Fibroblast of skin of right quadriceps (primary cell): Measurements from ENCODE around the gene ZNF557.
"Not testable (repeated sequence)": the region's sequence is repeated elsewhere in the genome, so short reads cannot be mapped to it uniquely, and the experiment has no call there.

Experiments
- DNase-seq: peaks from one replicate; pipeline ENCODE4 v3.0.0-alpha.2; 2013

Gene ZNF557

DNA sequence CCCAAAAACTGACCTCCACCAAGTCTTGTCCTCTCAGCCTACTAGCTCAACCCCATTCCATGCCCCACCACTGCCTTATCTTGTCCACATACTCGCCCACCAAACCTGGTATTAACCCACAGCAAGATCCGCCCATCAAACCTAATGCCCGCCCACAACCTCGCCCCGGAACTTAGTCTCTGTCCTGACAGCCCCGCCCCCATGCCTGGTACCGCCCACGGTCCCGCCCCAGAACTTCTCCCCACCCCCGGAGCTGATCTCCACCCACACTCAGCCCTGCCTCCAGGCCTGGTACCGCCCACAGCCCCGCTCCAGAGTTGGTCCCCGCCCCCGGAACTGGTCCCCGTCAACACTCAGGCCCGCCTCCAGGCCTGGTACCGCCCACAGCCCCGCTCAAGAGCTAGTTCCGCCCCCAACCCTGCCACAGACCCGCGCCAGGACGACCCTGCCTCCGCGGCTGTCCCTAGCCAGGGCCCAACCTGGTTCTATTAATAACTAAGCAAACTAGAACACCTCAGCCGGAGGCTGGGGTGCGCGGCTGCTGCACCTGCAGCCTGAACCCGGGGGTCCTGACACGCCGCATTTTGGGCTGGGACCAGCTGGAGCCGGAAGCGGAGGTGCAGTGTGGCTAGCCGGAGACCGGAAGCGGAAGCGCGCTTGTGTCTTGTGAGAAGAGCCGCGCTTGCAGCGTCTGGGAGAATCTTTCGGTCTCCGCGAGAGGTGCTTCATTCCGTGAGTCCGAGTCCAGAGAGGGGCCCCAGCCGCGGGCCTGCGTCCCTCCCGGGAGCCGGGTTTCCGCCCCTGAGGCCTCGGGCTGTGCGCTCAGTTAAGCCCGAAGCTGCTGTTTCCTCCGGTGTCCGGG is at the start of gene ZNF557:
Gene ZNF557, plus strand, starts transcription at position 662 of the 862 bp plus-strand sequence. CDS start 5,372 bp downstream, outside the sequence.
- peak; percentile 95 for DNase-seq

DNA sequence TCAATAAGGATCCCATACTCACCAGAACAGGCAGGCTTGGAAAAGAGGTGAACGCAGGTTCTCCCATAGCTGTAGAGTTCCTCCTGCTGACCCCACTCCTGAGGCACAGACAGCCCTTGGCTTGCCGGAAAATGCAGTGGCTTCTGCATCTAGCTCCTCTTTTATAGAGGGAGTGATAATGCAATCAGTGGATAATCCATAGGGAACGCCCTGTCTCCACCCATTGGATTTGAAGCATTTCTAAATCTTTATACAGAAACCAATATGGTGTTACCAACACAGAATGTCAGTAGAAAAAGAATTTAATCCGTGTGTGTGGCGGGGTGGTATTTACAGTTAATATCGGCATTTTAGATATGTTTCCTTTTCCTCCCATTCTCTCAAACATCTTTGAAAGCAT is 48.2 kb upstream of the ZNF557 start, which contains the start of gene MBD3L2B:
Gene MBD3L2B, minus strand, starts transcription at position 101 of the 400 bp plus-strand sequence. Its CDS starts 34 bp downstream, at position 67.
- DNase-seq, result not testable (repeated sequence)

DNA sequence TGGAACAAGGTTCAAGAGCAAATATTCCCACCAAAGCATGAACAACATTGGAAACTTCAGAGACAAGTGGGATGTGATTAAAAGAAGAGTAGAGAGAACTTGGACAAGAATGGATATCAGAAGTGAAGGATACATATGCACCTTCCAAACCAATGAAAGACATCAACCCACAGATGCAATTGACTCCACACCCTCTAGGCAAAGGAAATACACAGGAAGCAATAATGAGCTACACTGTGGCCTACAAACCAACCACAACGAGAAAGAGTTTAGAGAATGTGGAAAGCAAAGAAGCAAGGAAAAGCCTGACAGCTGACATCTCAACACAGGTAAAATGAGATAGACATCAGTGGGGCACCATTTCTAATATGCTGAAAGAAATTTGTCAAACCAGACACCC is 40.7 kb upstream of the ZNF557 start:
- DNase-seq, result not testable (repeated sequence)

DNA sequence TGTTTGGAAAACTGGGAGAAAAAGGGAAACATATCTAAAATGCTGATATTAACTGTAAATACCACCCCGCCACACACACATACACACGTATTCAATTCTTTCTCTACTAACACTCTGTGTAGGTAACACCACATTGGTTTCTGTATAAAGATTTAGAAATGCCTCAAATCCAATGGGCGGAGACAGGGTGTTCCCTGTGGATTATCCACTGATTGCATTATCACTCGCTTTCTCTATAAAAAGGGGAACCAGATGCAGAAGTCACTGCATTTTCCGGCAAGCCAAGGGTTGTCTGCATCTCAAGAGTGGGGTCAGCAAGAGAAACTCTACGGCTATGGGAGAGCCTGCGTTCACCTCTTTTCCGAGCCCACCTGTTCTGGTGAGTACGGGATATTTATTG is 39.2 kb upstream of the ZNF557 start, which contains the start of gene MBD3L5:
Gene MBD3L5, plus strand, starts transcription at position 301 of the 400 bp plus-strand sequence. Its CDS starts 34 bp downstream, at position 335.
- DNase-seq, result not testable (repeated sequence)

DNA sequence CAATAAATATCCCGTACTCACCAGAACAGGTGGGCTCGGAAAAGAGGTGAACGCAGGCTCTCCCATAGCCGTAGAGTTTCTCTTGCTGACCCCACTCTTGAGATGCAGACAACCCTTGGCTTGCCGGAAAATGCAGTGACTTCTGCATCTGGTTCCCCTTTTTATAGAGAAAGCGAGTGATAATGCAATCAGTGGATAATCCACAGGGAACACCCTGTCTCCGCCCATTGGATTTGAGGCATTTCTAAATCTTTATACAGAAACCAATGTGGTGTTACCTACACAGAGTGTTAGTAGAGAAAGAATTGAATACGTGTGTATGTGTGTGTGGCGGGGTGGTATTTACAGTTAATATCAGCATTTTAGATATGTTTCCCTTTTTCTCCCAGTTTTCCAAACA is 29.4 kb upstream of the ZNF557 start, which contains the start of gene MBD3L4:
Gene MBD3L4, minus strand, starts transcription at position 101 of the 400 bp plus-strand sequence. Its CDS starts 35 bp downstream, at position 66.
- not testable (repeated sequence) for DNase-seq

DNA sequence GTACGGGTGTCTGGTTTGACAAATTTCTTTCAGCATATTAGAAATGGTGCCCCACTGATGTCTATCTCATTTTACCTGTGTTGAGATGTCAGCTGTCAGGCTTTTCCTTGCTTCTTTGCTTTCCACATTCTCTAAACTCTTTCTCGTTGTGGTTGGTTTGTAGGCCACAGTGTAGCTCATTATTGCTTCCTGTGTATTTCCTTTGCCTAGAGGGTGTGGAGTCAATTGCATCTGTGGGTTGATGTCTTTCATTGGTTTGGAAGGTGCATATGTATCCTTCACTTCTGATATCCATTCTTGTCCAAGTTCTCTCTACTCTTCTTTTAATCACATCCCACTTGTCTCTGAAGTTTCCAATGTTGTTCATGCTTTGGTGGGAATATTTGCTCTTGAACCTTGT is 27.9 kb upstream of the ZNF557 start:
- not testable (repeated sequence) for DNase-seq

DNA sequence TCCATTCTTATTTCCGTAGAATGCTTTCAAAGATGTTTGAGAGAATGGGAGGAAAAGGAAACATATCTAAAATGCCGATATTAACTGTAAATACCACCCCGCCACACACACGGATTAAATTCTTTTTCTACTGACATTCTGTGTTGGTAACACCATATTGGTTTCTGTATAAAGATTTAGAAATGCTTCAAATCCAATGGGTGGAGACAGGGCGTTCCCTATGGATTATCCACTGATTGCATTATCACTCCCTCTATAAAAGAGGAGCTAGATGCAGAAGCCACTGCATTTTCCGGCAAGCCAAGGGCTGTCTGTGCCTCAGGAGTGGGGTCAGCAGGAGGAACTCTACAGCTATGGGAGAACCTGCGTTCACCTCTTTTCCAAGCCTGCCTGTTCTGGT is 20.5 kb upstream of the ZNF557 start, which contains the start of gene MBD3L2:
Gene MBD3L2, plus strand, starts transcription at position 301 of the 400 bp plus-strand sequence. Its CDS starts 53 bp downstream, at position 354.
- not testable (repeated sequence) for DNase-seq

DNA sequence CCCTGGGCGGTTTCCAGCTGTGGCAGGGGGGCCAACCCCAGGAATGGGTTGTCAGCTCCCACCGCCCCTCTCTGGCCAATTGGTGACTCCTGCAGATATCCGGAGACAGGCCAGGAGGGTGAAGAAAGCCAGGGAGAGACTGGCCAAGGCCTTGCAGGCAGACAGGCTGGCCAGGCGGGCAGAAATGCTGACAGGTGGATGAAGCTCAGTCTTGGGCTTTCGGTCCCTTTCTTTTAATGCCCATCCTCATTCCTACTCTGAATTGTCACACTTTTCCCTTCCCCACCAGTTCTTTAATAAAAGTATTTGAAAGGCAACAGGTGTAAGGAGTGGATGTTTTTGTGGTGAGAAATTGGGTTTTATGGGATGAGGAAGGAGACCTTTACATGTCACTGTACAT is 18.1 kb upstream of the ZNF557 start:
- DNase-seq, result not testable (repeated sequence)

DNA sequence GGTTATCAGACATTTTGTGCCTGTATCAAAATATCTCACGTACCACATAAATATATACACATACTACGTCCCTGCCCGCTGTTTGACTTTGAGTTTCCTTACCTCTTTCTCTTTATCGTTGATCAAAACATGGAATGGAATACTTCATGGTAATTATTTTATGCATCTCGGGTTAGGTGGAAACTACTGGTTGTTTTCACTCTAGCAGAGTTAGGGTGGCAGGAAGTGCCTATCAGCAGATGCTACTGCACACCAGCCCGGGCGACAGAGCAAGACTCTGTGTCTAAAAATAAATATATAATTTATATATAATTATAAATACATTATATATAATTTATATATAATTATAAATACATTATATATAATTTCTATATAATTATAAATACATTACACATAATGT is 16.6 kb upstream of the ZNF557 start:
- DNase-seq, result not testable (repeated sequence)

DNA sequence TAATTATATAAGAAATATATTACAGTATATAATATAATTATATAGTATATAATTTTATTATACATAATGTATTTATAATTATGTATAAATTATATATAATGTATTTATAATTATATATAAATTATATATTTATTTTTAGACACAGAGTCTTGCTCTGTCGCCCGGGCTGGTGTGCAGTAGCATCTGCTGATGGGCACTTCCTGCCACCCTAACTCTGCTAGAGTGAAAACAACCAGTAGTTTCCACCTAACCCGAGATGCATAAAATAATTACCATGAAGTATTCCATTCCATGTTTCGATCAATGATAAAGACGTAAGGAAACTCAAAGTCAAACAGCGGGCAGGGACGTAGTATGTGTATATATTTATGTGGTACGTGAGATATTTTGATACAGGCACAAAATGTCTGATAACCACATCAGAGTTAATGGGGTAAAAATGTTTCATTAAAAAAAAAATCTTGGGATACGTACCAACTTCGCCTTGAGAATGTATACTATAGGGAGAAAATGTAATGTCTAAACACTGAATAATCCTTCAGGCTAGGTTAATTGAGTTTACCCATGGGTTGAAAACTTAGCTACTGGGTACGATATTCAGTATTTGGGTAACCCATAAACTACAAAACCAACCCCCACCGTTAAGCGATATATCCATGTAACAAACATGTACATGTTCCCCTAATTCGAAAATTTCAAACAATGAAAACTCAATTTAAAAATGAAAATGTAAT is 14.7 kb upstream of the ZNF557 start:
- DNase-seq, result not testable (repeated sequence)

DNA sequence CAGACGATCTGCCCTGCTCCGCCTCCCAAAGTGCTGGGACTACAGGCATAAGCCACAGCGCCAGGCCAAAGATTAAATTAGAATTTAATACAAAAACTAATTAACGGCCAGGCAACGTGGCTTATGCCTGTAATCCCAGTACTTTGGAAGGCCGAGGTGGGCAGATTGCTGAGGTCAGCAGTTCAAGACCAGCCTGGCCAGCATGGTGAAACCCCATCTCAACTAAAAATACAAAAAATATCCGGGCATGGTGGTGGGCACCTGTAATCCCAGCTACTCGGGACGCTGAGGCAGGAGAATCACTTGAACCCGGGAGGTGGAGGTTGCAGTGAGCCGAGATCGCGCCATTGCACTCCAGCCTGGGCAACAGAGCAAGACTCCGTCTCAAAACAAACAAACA is 13.8 kb upstream of the ZNF557 start:
- DNase-seq, result not testable (repeated sequence)

DNA sequence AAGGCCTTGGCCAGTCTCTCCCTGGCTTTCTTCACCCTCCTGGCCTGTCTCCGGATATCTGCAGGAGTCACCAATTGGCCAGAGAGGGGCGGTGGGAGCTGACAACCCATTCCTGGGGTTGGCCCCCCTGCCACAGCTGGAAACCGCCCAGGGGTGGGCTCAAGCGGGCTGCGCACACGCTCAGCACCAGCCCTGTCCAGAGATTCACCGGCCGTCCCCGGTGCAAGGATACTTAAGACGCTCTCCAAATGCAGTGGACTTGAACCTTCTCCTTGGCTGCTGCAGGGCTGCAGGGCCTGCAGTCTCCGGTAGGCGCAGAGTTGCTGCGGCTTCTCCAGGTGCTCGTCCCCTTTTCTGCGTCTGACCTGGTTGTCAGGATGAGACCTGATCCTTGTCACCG is 13.1 kb upstream of the ZNF557 start:
- not testable (repeated sequence) for DNase-seq

DNA sequence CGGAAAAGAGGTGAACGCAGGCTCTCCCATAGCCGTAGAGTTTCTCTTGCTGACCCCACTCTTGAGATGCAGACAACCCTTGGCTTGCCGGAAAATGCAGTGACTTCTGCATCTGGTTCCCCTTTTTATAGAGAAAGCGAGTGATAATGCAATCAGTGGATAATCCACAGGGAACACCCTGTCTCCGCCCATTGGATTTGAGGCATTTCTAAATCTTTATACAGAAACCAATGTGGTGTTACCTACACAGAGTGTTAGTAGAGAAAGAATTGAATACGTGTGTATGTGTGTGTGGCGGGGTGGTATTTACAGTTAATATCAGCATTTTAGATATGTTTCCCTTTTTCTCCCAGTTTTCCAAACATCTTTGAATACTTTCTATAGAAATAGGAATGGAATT is 10.9 kb upstream of the ZNF557 start, which contains the start of gene MBD3L3:
Gene MBD3L3, minus strand, starts transcription at position 101 of the 400 bp plus-strand sequence. Its CDS starts 71 bp downstream, at position 30.
- DNase-seq, result not testable (repeated sequence)

DNA sequence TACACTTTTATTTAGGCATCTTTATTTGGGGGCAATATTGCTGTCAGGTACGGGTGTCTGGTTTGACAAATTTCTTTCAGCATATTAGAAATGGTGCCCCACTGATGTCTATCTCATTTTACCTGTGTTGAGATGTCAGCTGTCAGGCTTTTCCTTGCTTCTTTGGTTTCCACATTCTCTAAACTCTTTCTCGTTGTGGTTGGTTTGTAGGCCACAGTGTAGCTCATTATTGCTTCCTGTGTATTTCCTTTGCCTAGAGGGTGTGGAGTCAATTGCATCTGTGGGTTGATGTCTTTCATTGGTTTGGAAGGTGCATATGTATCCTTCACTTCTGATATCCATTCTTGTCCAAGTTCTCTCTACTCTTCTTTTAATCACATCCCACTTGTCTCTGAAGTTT is 9.5 kb upstream of the ZNF557 start:
- DNase-seq, result not testable (repeated sequence)

DNA sequence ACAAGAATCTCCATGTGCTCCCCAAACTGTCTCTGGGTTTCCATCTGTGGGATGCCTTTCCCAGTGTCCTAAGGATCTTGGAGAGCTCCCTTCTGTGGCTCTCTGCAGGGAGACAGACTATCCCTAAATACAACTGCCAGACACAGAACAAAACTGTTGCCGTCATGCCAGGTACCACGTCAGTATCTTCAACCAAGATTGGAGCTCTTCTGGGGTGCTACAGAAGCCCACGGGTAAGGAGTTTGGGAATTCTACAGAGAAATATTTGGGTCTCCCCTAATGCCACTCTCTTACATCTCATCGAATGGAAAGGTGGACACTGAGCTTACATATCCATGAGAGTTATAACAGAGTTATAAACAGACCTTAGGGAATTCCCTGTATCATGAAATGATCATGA is 6.2 kb upstream of the ZNF557 start:
- no peak for DNase-seq

DNA sequence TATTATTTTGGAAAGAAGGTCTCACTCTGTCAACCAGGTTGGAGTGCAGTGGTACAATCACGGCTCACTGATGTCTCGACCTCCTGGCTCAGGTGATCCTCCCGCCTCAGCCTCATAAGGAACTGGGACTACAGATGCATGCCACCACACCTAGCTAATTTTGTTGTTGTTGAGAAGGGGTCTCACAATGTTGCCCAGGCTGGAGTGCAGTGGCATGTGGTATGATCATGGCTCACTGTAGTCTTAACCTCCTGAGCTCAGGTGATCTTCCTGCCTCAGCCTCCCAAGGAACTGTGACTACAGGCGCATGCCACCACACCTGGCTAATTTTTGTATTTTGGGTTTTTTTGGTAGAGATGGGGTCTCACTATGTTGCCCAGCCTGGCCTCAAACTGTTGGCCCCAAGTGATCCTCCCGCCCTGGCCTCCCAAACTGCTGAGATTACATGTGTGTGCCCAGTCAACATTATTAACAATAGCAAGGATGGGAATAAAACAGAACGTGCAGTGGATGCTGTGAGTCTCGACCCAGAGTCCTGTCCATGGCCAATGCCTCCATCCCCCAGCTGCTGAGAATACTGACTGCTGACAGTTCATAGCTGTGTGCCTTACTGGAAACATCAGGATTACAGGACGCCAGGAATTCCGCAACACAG is 5.6 kb upstream of the ZNF557 start:
- no peak for DNase-seq

DNA sequence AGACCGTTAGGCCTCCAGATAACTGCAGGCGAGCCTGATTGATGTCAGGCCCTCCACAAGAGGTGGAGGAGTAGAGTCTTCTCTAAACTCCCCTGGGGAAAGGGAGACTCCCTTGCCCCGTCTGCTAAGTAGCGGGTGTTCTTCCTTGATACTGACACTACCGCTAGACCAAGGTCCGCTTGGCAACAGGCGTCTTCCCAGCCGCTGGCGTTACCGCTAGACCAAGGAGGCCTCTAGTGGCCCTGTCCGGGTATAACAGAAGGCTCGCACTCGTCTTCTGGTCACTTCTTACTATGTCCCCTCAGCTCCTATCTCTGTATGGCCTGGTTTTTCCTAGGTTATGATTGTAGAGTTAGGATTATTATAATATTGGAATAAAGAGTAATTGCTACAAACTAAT is 2.4 kb upstream of the ZNF557 start:
- not testable (repeated sequence) for DNase-seq

DNA sequence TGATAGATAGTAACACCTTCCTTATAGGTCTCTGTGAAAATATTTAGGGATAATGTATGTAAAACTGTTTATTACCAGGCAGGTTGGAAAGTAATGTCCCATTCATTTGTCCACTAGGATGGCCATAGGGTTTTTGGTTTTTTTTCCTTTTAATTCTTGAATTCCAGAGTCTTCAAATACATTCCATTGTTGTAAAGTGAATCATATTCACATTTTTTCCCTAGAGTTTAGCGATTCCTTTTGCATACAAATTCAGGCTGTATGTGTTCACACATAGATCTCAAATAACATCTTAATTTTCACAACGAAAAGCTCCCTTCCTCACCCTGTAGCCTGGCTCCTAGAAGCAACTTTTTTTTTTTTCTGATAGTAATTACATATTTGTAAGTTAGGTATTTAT is 1.8 kb upstream of the ZNF557 start:
- DNase-seq, result peak; percentile 16

DNA sequence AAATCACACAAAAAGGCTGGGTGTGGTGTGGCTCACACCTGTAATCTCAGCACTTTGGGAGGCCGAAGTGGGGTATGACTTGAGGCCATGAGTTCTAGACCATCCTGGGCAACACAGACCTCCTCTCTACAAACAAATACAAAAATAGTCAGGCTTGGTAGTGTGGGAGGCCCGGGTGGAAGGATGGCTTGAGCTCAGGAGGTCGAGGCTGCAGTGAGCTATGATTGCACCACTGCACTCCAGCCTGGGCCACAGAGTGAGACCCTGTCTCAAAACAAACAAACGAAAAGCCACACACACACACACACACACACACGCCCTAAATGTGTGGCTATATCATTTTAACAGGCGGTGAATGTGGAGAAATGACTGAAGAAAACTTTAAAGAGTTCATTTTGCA is 904 bp upstream of the ZNF557 start:
- no peak for DNase-seq

DNA sequence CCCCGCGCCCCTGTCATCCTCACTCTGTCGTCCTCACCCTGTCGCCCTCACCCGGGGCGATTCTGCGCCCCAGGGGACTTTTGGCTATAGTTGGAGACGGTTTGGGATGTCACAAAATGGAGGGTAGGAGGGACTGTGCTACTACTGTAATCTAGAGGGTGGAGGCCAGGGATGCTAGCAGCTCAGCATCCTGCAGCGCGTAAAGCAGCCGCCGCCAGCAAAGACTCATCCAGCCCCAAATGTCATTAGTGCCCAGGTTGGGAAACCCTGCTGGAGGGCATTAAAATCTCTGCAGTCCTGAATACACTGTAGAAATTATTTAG is 362 bp downstream of the ZNF557 start:
- DNase-seq, result no peak

DNA sequence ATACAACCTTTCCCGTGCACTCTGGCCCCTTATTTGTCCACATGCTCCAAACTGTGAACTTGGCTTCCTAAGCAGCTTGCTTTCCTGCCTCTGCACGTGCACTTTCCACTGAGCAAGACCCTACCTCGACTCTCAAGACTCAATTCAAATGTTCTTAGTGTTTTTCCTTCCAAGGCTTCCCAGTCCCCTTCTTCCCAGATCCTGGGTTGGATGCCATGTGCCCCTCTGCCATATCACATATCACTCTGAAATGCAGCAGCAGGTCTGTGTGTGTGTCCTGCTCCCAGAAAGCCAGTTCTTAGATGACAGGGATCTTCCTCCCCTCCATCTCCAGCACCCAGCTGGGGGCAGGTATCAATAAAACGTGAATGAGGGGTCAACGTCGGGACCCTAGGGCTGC is 3.0 kb downstream of the ZNF557 start:
- no peak for DNase-seq

DNA sequence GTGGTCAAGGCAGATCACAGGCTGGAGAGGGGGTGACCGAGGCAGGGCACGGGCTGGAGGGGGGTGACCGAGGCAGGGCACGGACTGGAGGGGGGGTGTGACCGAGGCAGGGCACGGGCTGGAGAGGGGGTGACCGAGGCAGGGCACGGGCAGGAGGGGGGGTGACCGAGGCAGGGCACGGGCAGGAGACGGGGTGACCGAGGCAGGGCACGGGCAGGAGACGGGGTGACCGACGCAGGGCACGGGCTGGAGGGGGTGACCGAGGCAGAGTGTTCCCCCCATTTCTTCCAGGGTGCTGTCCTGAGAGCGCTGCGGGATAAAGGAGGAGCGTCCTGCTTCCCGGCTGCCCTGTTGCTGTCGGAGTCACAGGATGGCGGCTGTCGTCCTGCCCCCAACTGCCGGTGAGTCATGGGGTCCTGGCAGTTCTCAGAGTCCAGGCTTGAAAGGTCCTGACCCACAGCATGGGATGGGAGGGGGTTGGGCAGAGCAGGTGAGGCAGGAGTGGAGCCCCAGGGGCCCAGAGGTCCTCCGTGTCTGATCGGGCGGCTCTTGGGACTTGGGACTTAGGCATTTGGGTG is 5.3 kb downstream of the ZNF557 start:
- DNase-seq, result no peak
